Measurements from ENCODE around the gene IRX6.

Gene IRX6

GRCh38 chr16:55330781-55331647, 7.0 kb downstream of the IRX6 start:
- H3K36me3 ChIP-seq (ENCODE audit: control insufficient read depth, insufficient read depth, low read length), result no peaks in the 10 kb centered on the region
- peak overlapping the region; percentile 37; the same call in 1 of the 2 replicates for H3K4me3 ChIP-seq (ENCODE audit: low read length)
- peaks cover 78% of the 10 kb centered on the region for H3K27me3 ChIP-seq (ENCODE audit: control insufficient read depth, insufficient read depth, low read length)
- H3K9me3 ChIP-seq (ENCODE audit: control insufficient read depth, insufficient read depth, low read length), result no peaks in the 10 kb centered on the region
- no CpG with 5 or more reads among the region's 53 CpGs for WGBS (ENCODE audit: insufficient coverage, insufficient read length)
- DNase-seq (ENCODE audit: low read depth, low spot score), result no peak
- H3K27ac ChIP-seq (ENCODE audit: low read length), result no peak overlapping the region
- H3K4me1 ChIP-seq (ENCODE audit: control insufficient read depth, insufficient read depth, low read length), result peaks cover 4% of the 10 kb centered on the region; the same call in 1 of the 2 replicates

GRCh38 chr16:55331648-55332185, 7.7 kb downstream of the IRX6 start:
- no peak overlapping the region for H3K27ac ChIP-seq (ENCODE audit: low read length)
- peak overlapping the region; percentile 37; the same call in 1 of the 2 replicates for H3K4me3 ChIP-seq (ENCODE audit: low read length)
- H3K4me1 ChIP-seq (ENCODE audit: control insufficient read depth, insufficient read depth, low read length), result peaks cover 4% of the 10 kb centered on the region; the same call in 1 of the 2 replicates
- WGBS (ENCODE audit: insufficient coverage, insufficient read length), result no CpG with 5 or more reads among the region's 28 CpGs
- no peaks in the 10 kb centered on the region for H3K36me3 ChIP-seq (ENCODE audit: control insufficient read depth, insufficient read depth, low read length)
- peaks cover 74% of the 10 kb centered on the region for H3K27me3 ChIP-seq (ENCODE audit: control insufficient read depth, insufficient read depth, low read length)
- no peak for DNase-seq (ENCODE audit: low read depth, low spot score)
- H3K9me3 ChIP-seq (ENCODE audit: control insufficient read depth, insufficient read depth, low read length), result no peaks in the 10 kb centered on the region

GRCh38 chr16:55333684-55334083, 9.7 kb downstream of the IRX6 start:
- no peaks in the 10 kb centered on the region for H3K36me3 ChIP-seq (ENCODE audit: control insufficient read depth, insufficient read depth, low read length)
- H3K4me1 ChIP-seq (ENCODE audit: control insufficient read depth, insufficient read depth, low read length), result 0 out of 2 replicates have a peak, but pooled peaks cover 3% of the 10 kb centered on the region
- WGBS (ENCODE audit: insufficient coverage, insufficient read length), result no CpG with 5 or more reads among the region's 2 CpGs
- H3K9me3 ChIP-seq (ENCODE audit: control insufficient read depth, insufficient read depth, low read length), result no peaks in the 10 kb centered on the region
- peaks cover 55% of the 10 kb centered on the region for H3K27me3 ChIP-seq (ENCODE audit: control insufficient read depth, insufficient read depth, low read length)
- no peak for DNase-seq (ENCODE audit: low read depth, low spot score)
- no peak overlapping the region for H3K4me3 ChIP-seq (ENCODE audit: low read length)
- H3K27ac ChIP-seq (ENCODE audit: low read length), result no peak overlapping the region

GRCh38 chr16:55338646-55339045, 14.6 kb downstream of the IRX6 start:
- DNase-seq (ENCODE audit: low read depth, low spot score), result no peak
- H3K9me3 ChIP-seq (ENCODE audit: control insufficient read depth, insufficient read depth, low read length), result no peaks in the 10 kb centered on the region
- WGBS (ENCODE audit: insufficient coverage, insufficient read length), result no CpG with 5 or more reads among the region's 5 CpGs
- no peaks in the 10 kb centered on the region for H3K4me1 ChIP-seq (ENCODE audit: control insufficient read depth, insufficient read depth, low read length)
- no peak overlapping the region for H3K4me3 ChIP-seq (ENCODE audit: low read length)
- H3K27ac ChIP-seq (ENCODE audit: low read length), result no peak overlapping the region
- no peaks in the 10 kb centered on the region for H3K36me3 ChIP-seq (ENCODE audit: control insufficient read depth, insufficient read depth, low read length)
- peaks cover 7% of the 10 kb centered on the region; the same call in 1 of the 2 replicates for H3K27me3 ChIP-seq (ENCODE audit: control insufficient read depth, insufficient read depth, low read length)

- H3K9me3 ChIP-seq (ENCODE audit: control insufficient read depth, insufficient read depth, low read length), result no peaks in the 10 kb centered on the region
- H3K4me1 ChIP-seq (ENCODE audit: control insufficient read depth, insufficient read depth, low read length), result no peaks in the 10 kb centered on the region
- DNase-seq (ENCODE audit: low read depth, low spot score), result no peak
- H3K27me3 ChIP-seq (ENCODE audit: control insufficient read depth, insufficient read depth, low read length), result no peaks in the 10 kb centered on the region; the same call in 1 of the 2 replicates
- H3K36me3 ChIP-seq (ENCODE audit: control insufficient read depth, insufficient read depth, low read length), result no peaks in the 10 kb centered on the region
- WGBS (ENCODE audit: insufficient coverage, insufficient read length), result no CpG with 5 or more reads among the region's 1 CpG
- no peak overlapping the region for H3K4me3 ChIP-seq (ENCODE audit: low read length)
- H3K27ac ChIP-seq (ENCODE audit: low read length), result no peak overlapping the region
Measured at GRCh38 chr16:55340445-55340844, 16.4 kb downstream of the IRX6 start.

- no peak for DNase-seq (ENCODE audit: low read depth, low spot score)
- Histone ChIP-seq H3K9me3 (ENCODE audit: control insufficient read depth, insufficient read depth, low read length) (no peaks in the 10 kb centered on the region), H3K27ac (ENCODE audit: low read length) (no peak overlapping the region), H3K4me3 (ENCODE audit: low read length) (no peak overlapping the region), H3K27me3 (ENCODE audit: control insufficient read depth, insufficient read depth, low read length) (no peaks in the 10 kb centered on the region), H3K4me1 (ENCODE audit: control insufficient read depth, insufficient read depth, low read length) (no peaks in the 10 kb centered on the region), H3K36me3 (ENCODE audit: control insufficient read depth, insufficient read depth, low read length) (no peaks in the 10 kb centered on the region)
- no CpG with 5 or more reads among the region's 4 CpGs for WGBS (ENCODE audit: insufficient coverage, insufficient read length)
Measured at GRCh38 chr16:55341681-55342080, 17.7 kb downstream of the IRX6 start.

- no peaks in the 10 kb centered on the region for H3K27me3 ChIP-seq (ENCODE audit: control insufficient read depth, insufficient read depth, low read length)
- no peaks in the 10 kb centered on the region for H3K36me3 ChIP-seq (ENCODE audit: control insufficient read depth, insufficient read depth, low read length)
- no peak for DNase-seq (ENCODE audit: low read depth, low spot score)
- no peaks in the 10 kb centered on the region for H3K4me1 ChIP-seq (ENCODE audit: control insufficient read depth, insufficient read depth, low read length)
- no peak overlapping the region for H3K27ac ChIP-seq (ENCODE audit: low read length)
- H3K9me3 ChIP-seq (ENCODE audit: control insufficient read depth, insufficient read depth, low read length), result no peaks in the 10 kb centered on the region
- WGBS (ENCODE audit: insufficient coverage, insufficient read length), result no CpG with 5 or more reads among the region's 6 CpGs
- H3K4me3 ChIP-seq (ENCODE audit: low read length), result no peak overlapping the region
Measured at GRCh38 chr16:55346475-55346874, 22.5 kb downstream of the IRX6 start.

- H3K36me3 ChIP-seq (ENCODE audit: control insufficient read depth, insufficient read depth, low read length), result no peaks in the 10 kb centered on the region
Measured at GRCh38 chr16:55349867-55350266, 25.9 kb downstream of the IRX6 start.

GRCh38 chr16:55350984-55351383, 27.0 kb downstream of the IRX6 start:
- Histone ChIP-seq H3K27me3 (ENCODE audit: control insufficient read depth, insufficient read depth, low read length) (no peaks in the 10 kb centered on the region), H3K4me1 (ENCODE audit: control insufficient read depth, insufficient read depth, low read length) (no peaks in the 10 kb centered on the region), H3K27ac (ENCODE audit: low read length) (no peak overlapping the region), H3K9me3 (ENCODE audit: control insufficient read depth, insufficient read depth, low read length) (no peaks in the 10 kb centered on the region), H3K4me3 (ENCODE audit: low read length) (no peak overlapping the region), H3K36me3 (ENCODE audit: control insufficient read depth, insufficient read depth, low read length) (no peaks in the 10 kb centered on the region)
- DNase-seq (ENCODE audit: low read depth, low spot score), result no peak

More at GRCh38 chr16:55349867-55350266, 25.9 kb downstream of the IRX6 start:
- no peaks in the 10 kb centered on the region for H3K9me3 ChIP-seq (ENCODE audit: control insufficient read depth, insufficient read depth, low read length)
- H3K27ac ChIP-seq (ENCODE audit: low read length), result no peak overlapping the region
- DNase-seq (ENCODE audit: low read depth, low spot score), result no peak
- no peak overlapping the region for H3K4me3 ChIP-seq (ENCODE audit: low read length)
- WGBS (ENCODE audit: insufficient coverage, insufficient read length), result no CpG with 5 or more reads among the region's 1 CpG
- H3K27me3 ChIP-seq (ENCODE audit: control insufficient read depth, insufficient read depth, low read length), result no peaks in the 10 kb centered on the region
- H3K4me1 ChIP-seq (ENCODE audit: control insufficient read depth, insufficient read depth, low read length), result no peaks in the 10 kb centered on the region

- no peak for DNase-seq (ENCODE audit: low read depth, low spot score)
- Histone ChIP-seq H3K27me3 (ENCODE audit: control insufficient read depth, insufficient read depth, low read length) (no peaks in the 10 kb centered on the region), H3K9me3 (ENCODE audit: control insufficient read depth, insufficient read depth, low read length) (no peaks in the 10 kb centered on the region), H3K4me3 (ENCODE audit: low read length) (no peak overlapping the region), H3K36me3 (ENCODE audit: control insufficient read depth, insufficient read depth, low read length) (no peaks in the 10 kb centered on the region), H3K4me1 (ENCODE audit: control insufficient read depth, insufficient read depth, low read length) (no peaks in the 10 kb centered on the region), H3K27ac (ENCODE audit: low read length) (no peak overlapping the region)
- WGBS (ENCODE audit: insufficient coverage, insufficient read length), result no CpG with 5 or more reads among the region's 3 CpGs
Measured at GRCh38 chr16:55351936-55352335, 27.9 kb downstream of the IRX6 start.

Data from iPS DF 6.9 (cell line).